ENCODE data around the gene ZC3H7A. TPM values are rescaled to one million over a fixed set of nuclear protein-coding genes. Genes with fewer than 3 reads are reported as not detected.

ZC3H7A gene
- total and polyA plus RNA-seq, 2 donors (not counting 1 experiment from before 2014, with no cell fraction given), result 48.9 to 52.8 TPM

GRCh38 chr16:11755022-11755760 lies 41.9 kb downstream of the ZC3H7A start:
- Histone ChIP-seq H4K20me1 (ENCODE audit: control insufficient read depth, extremely low read depth, insufficient read depth, low read length) (peaks cover 2% of the 10 kb centered on the region), H3K4me3 (replicated peaks in 1 of 4; ENCODE audit: control extremely low read depth in 1 of 4, insufficient read depth in 1 of 4, low read depth in 3 of 4, low read length in 4 of 4) (no peak overlapping the region), H3K9me3 (ENCODE audit: control insufficient read depth, insufficient read depth, low read depth, low read length) (no peaks in the 10 kb centered on the region), H3K27me3 (ENCODE audit: control insufficient read depth, insufficient read depth, low read length) (no peaks in the 10 kb centered on the region), H3K36me3 (ENCODE audit: control insufficient read depth, insufficient read depth, low read length) (peaks cover 23% of the 10 kb centered on the region), H3K27ac (ENCODE audit: insufficient read depth, low read length) (no peak overlapping the region), H3K4me2 (ENCODE audit: extremely low read depth, insufficient read depth, low read length) (no peak overlapping the region), H3K4me1 (ENCODE audit: control insufficient read depth, extremely low read depth, insufficient read depth, low read length) (peaks cover 8% of the 10 kb centered on the region), H2AFZ (ENCODE audit: low read length) (no peak overlapping the region), H3K79me2 (ENCODE audit: control insufficient read depth, insufficient read depth, low read length) (no peaks in the 10 kb centered on the region), H3K9ac (ENCODE audit: insufficient read depth, low read length) (no peak overlapping the region)
- no peak for DNase-seq (ENCODE audit: low read depth in 2 of 2)
- TF ChIP-seq CTCF (conservative IDR thresholded peaks at IDR 0.05 in 1 of 2, IDR thresholded peaks at IDR 0.05 in 1 of 2; ENCODE audit: low read depth in 1 of 2, low read length in 2 of 2) (no peak), EZH2 (IDR thresholded peaks at IDR 0.05; ENCODE audit: low read length, missing control alignments) (no peak)

- H3K9me3 ChIP-seq (ENCODE audit: control insufficient read depth, insufficient read depth, low read depth, low read length), result no peaks in the 10 kb centered on the region
- H3K4me2 ChIP-seq (ENCODE audit: extremely low read depth, insufficient read depth, low read length), result no peak overlapping the region
- H3K4me3 ChIP-seq (replicated peaks in 1 of 4; ENCODE audit: control extremely low read depth in 1 of 4, insufficient read depth in 1 of 4, low read depth in 3 of 4, low read length in 4 of 4), result no peak overlapping the region
- H4K20me1 ChIP-seq (ENCODE audit: control insufficient read depth, extremely low read depth, insufficient read depth, low read length), result no peaks in the 10 kb centered on the region
- H3K9ac ChIP-seq (ENCODE audit: insufficient read depth, low read length), result no peak overlapping the region
- TF ChIP-seq EZH2 (IDR thresholded peaks at IDR 0.05; ENCODE audit: low read length, missing control alignments) (no peak), CTCF (conservative IDR thresholded peaks at IDR 0.05 in 1 of 2, IDR thresholded peaks at IDR 0.05 in 1 of 2; ENCODE audit: low read depth in 1 of 2, low read length in 2 of 2) (no peak)
- no peaks in the 10 kb centered on the region for H3K27me3 ChIP-seq (ENCODE audit: control insufficient read depth, insufficient read depth, low read length)
- H3K36me3 ChIP-seq (ENCODE audit: control insufficient read depth, insufficient read depth, low read length), result peaks cover 23% of the 10 kb centered on the region
- H3K27ac ChIP-seq (ENCODE audit: insufficient read depth, low read length), result no peak overlapping the region
- no peak for DNase-seq (ENCODE audit: low read depth in 2 of 2)
- H2AFZ ChIP-seq (ENCODE audit: low read length), result no peak overlapping the region
- peaks cover 3% of the 10 kb centered on the region for H3K4me1 ChIP-seq (ENCODE audit: control insufficient read depth, extremely low read depth, insufficient read depth, low read length)
- H3K79me2 ChIP-seq (ENCODE audit: control insufficient read depth, insufficient read depth, low read length), result no peaks in the 10 kb centered on the region
Observed at GRCh38 chr16:11752856-11753255, 44.2 kb downstream of the ZC3H7A start.

GRCh38 chr16:11750056-11750455 lies 47.0 kb downstream of the ZC3H7A start:
- peaks cover 10% of the 10 kb centered on the region for H3K36me3 ChIP-seq (ENCODE audit: control insufficient read depth, insufficient read depth, low read length)
- no peak overlapping the region for H3K27ac ChIP-seq (ENCODE audit: insufficient read depth, low read length)
- TF ChIP-seq CTCF (conservative IDR thresholded peaks at IDR 0.05 in 1 of 2, IDR thresholded peaks at IDR 0.05 in 1 of 2; ENCODE audit: low read depth in 1 of 2, low read length in 2 of 2) (no peak), EZH2 (IDR thresholded peaks at IDR 0.05; ENCODE audit: low read length, missing control alignments) (no peak)
- no peak overlapping the region for H3K4me2 ChIP-seq (ENCODE audit: extremely low read depth, insufficient read depth, low read length)
- DNase-seq (ENCODE audit: low read depth in 2 of 2), result no peak
- no peak overlapping the region for H2AFZ ChIP-seq (ENCODE audit: low read length)
- no peaks in the 10 kb centered on the region for H3K79me2 ChIP-seq (ENCODE audit: control insufficient read depth, insufficient read depth, low read length)
- H3K9ac ChIP-seq (ENCODE audit: insufficient read depth, low read length), result no peak overlapping the region
- H3K9me3 ChIP-seq (ENCODE audit: control insufficient read depth, insufficient read depth, low read depth, low read length), result no peaks in the 10 kb centered on the region
- no peak overlapping the region for H3K4me3 ChIP-seq (replicated peaks in 1 of 4; ENCODE audit: control extremely low read depth in 1 of 4, insufficient read depth in 1 of 4, low read depth in 3 of 4, low read length in 4 of 4)
- H4K20me1 ChIP-seq (ENCODE audit: control insufficient read depth, extremely low read depth, insufficient read depth, low read length), result no peaks in the 10 kb centered on the region
- no peaks in the 10 kb centered on the region for H3K4me1 ChIP-seq (ENCODE audit: control insufficient read depth, extremely low read depth, insufficient read depth, low read length)
- no peaks in the 10 kb centered on the region for H3K27me3 ChIP-seq (ENCODE audit: control insufficient read depth, insufficient read depth, low read length)
